Stimulated activated CD8-positive, alpha-beta memory T cell treated with anti-CD3 and anti-CD28 coated beads, Interleukin-12 subunit alpha, Interleukin-12 subunit beta, amount 100 ng/mL, for 1 hour (primary cell): ENCODE results near the gene SERGEF.
"Not testable (repeated sequence)": the region's sequence is repeated elsewhere in the genome, so short reads cannot be mapped to it uniquely, and the experiment has no call there.

Source experiments
- DNase-seq: peaks from one replicate; pipeline ENCODE4 v3.0.0-alpha.2; 2020; ENCODE audit warnings: low read depth

Gene SERGEF

DNA sequence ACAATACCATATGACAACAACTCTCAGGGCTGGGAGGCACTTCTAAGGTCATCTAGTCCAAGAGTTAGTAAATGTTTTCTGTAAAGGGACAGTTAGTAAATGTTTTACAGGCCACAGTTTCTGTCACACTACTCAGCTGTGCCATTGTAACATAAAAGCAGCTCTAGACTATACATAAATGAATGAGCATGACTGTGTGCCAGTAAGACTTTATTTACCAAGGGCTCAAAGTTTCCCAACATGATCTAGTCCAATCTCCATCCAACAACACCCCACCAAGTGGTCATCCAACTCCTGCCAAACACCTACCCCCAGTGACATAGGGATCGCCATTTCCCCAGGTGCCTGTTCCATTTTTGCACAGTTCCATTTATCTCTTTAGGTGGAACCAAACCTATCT lies 12.1 kb downstream of the SERGEF start:
- DNase-seq: no peak

GRCh38 chr11:18000128-18000527 lies 12.7 kb downstream of the SERGEF start:
- DNase-seq: not testable (repeated sequence)

DNA sequence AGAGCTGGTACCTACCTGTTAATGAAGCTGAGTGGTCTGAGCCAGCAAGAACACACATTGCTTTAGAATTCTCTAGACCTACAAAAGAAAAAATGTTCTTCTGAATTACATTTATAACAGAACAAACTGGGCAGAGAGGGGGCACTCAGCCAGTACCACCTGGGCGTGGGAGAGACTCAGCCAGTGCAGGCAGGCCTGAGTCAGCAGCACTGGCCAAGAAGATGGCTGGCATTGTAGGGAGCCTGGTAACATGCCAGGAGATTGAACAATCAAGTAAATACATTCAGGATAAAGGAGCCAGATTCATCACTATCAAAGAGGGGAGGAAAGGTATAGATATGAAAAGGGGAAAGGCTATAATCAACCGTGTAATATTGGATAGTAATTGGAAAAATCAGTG lies 19.9 kb downstream of the SERGEF start:
- DNase-seq: no peak

- no peak for DNase-seq
Measured at GRCh38 chr11:17991783-17992433, 20.9 kb downstream of the SERGEF start.

GRCh38 chr11:17989306-17989705 lies 23.5 kb downstream of the SERGEF start:
- DNase-seq: no peak

- DNase-seq: no peak
Measured at GRCh38 chr11:17988465-17988864, 24.4 kb downstream of the SERGEF start.

DNA sequence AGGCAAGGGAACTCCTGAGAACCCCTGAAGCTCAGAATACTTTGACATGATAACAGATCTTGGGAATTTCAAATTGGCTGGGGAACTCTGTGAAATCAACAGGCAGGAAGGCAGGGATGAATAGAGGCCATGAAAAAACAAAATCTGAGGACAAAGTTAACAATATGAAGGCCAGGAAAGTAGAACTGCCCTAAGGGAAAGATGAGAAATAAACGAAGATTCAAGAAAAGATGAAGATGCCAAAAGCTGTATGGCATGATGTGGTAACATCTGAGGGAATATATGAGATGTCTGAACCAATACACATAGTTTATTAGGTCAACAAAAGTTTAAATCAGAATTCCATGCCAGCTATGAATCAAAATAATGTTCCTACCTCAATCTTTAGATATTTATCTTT lies 25.0 kb downstream of the SERGEF start:
- DNase-seq: no peak

DNA sequence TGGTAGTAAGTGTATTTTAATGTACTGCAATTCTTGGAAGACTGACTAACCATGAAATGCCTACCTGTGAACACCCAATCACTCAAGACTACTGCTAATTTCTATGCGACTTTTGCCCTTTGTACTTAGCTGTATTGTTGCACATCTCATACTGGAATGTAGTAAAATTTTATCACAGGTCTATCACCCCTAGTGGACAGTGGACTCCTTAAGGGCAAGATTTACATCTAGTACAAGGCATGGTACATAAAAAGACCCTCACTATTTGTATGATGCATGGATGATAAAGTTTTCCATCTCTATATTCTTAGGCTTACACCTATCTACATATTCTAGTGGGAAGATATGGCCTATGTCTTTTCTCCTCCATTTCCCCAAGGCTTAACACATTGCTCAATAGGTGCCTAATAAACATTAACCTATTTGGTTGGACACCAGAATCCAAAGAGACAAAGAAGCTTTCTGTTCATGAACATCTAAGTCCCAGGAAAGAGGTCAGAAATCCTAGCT lies 26.1 kb downstream of the SERGEF start:
- no peak for DNase-seq

DNA sequence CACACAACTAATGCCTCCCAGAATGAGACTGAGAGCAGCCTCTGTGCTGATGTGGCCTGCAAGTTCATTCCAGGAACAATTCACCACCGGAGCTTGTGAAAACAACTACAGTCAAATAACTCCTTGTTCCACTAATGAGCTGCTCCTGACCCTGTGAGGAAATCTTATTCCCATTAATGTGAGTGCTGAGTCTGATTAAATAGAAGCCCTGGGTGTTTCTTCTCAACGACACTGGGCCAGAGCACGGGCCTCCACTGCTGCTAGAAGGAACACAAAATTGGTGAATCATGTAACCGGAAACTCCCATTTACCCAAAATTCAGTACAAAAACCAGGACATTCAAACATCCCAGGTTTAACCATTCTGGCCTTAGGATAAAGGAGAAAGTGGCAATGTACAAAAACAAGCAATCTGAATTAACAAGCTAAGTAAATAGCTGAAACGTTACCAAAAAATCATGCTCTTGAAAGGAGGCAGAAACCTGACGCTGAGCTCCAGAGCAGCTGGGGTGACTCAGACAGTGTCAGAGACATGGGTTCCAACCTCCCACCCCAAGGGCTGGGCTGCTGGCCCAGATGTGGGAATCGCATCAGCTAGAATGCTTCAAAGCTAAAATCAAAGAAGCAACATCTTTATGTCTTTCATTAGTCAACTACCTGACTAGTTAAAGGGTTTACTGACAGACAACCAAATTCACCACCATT lies 26.7 kb downstream of the SERGEF start:
- DNase-seq: no peak

DNA sequence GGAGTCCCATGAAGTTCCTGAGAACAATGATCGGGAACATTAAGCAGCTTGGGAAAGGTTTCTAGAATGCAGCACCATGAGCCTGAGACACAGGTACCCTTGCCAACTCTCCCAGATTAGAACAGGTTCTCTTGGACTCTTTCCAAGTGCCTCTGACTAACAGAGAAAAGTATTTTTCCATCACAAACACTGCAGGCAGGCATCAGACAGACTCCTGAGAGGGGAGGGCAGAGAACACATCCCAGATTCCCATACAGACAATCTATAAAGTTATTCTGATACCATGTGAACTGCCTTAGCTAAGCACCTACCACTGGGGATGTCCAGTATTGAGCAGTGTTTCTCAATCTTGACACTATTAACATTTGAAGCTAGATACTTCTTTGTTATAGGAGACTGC lies 27.3 kb downstream of the SERGEF start:
- no peak for DNase-seq

DNA sequence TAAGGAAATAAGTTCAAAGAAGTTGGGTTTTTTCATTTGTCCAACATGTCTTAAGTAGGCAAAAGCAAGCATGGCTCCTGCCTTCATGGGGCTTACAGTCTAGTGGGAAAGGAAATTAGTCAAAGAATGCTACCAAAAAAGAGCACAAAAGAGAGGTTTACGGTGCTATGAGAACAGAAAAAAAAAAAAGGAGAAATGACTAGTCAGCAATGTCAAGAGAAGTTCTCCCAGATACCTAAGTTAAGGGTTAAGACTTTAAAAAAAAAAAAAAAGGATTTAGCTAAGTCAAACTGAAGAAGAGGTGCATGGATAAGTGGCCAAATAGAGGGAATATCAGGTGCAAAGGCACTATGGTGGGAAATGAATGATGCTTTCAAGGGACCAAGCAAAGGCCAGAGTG lies 29.3 kb downstream of the SERGEF start:
- DNase-seq: no peak

GRCh38 chr11:17979770-17980371 lies 33.0 kb downstream of the SERGEF start:
- DNase-seq: peak; percentile 6

GRCh38 chr11:17978553-17979287 lies 34.1 kb downstream of the SERGEF start:
- DNase-seq: no peak

DNA sequence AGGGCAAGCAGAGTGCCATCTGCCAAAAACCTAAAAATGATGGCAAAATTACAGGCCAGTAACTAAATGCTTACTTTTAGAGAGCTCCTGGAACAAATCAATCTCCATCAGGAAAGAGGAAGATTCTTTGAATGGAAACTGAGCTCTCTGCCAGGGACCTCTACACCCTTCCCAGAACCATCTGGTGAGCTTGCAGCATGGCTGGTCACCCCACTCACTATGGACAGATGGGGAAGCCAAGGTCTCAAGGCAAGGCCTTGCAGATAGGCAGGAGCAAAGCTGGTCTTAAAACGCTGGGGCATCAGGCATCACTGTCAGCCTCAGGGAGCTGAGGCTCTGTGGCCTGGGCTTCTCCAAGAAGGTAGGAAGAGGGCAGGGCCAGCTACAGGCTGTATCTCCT lies 36.2 kb downstream of the SERGEF start:
- no peak for DNase-seq

DNA sequence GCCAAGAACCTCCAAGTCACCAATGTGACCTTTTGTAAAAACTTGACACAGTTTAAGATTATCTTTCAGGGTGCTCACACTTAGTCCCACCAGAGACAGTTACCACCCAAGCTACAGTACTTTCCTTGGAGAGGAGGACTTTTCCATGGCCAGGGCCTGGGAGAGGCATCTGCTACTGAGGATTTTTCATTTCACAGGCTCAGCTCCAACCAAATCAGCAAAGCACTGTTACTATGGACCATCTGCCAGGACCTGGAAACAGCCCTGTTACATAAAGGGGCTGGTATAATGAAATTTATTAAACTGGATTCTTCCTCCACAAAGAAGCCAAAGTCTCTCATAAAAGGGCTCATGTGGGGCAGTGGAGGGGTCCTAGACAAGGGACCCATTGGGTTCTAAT lies 38.6 kb downstream of the SERGEF start:
- no peak for DNase-seq

DNA sequence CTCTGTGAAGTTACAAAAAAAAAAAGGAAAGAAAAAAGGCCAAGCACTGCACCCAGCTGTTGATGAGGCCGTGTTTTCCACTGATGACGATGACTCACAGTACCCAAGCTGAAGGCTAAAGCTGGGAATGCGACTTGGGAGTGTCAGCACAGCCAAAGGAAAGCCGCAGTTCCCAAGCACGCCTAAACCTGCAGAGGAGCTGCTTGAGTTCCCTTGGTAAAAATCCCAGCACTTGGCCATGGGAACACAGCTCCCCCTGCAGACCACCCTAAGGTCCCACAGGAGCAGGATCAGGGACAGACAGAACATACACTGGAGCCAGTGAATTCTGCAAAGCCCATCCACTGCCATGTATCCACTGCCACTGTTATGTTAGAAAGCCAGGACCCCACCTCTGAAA lies 39.9 kb downstream of the SERGEF start:
- DNase-seq: no peak

- DNase-seq: no peak
Measured at GRCh38 chr11:17968206-17968605, 44.6 kb downstream of the SERGEF start.

- DNase-seq: no peak
Measured at GRCh38 chr11:17967661-17968060, 45.2 kb downstream of the SERGEF start.

- DNase-seq: no peak
Measured at GRCh38 chr11:17960091-17960490, 52.8 kb downstream of the SERGEF start.

DNA sequence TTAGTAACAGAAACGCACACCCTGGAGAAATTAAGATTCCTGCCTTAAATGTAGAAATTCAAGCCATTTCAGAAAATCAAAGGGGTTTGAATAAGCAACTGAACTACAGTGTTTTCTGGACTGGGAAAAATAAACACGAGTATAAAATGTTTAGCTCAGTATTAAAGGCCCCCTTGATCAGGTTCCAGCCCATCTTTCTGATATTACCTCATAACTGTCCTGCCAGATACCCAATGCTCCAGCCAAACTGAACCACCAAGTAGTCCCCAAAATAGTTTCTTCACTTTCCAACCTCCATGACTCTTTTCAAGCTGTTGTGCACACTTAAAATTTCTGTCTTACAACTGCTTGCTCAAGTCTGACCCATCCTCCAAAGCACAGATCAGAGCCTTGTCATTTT lies 54.4 kb downstream of the SERGEF start:
- DNase-seq: no peak

- no peak for DNase-seq
Measured at GRCh38 chr11:17954395-17955252, 58.2 kb downstream of the SERGEF start.

GRCh38 chr11:17952487-17952886 lies 60.4 kb downstream of the SERGEF start:
- no peak for DNase-seq
